ENCODE measurements around the gene ZNF407. TPM values are rescaled to one million over a fixed set of nuclear protein-coding genes. Genes with fewer than 3 reads are reported as not detected.

Gene ZNF407, protein sequence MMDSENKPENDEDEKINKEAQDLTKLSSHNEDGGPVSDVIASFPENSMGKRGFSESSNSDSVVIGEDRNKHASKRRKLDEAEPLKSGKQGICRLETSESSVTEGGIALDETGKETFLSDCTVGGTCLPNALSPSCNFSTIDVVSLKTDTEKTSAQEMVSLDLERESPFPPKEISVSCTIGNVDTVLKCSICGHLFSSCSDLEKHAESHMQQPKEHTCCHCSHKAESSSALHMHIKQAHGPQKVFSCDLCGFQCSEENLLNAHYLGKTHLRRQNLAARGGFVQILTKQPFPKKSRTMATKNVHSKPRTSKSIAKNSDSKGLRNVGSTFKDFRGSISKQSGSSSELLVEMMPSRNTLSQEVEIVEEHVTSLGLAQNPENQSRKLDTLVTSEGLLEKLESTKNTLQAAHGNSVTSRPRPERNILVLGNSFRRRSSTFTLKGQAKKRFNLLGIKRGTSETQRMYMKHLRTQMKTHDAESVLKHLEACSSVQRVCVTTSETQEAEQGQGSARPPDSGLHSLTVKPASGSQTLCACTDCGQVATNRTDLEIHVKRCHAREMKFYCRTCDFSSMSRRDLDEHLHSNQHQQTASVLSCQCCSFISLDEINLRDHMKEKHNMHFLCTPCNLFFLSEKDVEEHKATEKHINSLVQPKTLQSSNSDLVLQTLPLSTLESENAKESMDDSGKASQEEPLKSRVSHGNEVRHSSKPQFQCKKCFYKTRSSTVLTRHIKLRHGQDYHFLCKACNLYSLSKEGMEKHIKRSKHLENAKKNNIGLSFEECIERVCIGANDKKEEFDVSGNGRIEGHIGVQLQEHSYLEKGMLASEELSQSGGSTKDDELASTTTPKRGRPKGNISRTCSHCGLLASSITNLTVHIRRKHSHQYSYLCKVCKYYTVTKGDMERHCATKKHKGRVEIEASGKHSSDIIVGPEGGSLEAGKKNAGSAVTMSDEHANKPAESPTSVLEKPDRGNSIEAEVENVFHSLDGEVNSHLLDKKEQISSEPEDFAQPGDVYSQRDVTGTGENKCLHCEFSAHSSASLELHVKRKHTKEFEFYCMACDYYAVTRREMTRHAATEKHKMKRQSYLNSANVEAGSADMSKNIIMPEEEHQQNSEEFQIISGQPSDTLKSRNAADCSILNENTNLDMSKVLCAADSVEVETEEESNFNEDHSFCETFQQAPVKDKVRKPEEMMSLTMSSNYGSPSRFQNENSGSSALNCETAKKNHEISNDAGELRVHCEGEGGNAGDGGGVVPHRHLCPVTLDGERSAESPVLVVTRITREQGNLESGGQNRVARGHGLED (N-terminal part only)
- total RNA-seq: 18.9 and 22.7 TPM in 2 replicates

DNA sequence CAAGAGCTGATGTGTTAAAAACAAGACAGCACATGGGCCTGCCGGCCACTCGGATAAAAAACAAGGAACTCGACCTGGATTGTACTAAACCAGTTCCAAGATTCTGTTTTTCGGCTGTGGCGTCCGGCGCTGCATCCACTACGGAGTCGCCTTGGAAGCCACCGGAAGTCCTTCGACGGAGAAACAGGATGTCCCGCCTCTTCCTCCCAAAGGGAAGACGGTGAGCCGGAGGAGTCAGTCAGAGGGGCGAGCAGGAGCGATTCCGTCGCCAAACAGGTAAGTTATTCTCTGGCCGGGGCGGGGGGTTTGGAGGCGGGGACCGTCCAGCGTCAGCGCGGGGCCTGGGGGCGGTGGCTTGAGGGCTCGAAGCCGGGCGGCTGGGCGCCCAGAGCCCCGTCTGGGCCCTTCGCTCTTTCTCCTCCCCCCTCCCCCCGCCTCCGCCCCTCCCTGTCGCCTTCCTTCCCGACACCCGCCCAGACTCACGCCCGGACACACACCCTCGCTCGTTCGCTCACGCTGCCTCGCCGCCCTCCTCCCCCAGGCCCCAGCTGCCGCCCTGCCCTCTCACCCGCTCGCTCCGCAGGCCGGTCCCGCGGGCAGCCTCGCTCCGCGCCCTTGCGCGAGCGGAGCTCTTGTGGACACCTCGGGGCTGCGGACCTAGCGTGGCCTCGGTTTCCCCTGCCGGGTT, at the start of gene ZNF407:
TSS of gene ZNF407 (plus strand) at position 209 of the 688 bp plus-strand sequence. CDS start 33,150 bp downstream, outside the sequence.

Other genes with a start within 250 kb of the ZNF407 start
- not detected in 2 replicates for gene DIPK1C, start 140.6 kb upstream of the ZNF407 start, total RNA-seq
- 123 and 129 TPM in 2 replicates for gene CNDP2, start 101.5 kb upstream of the ZNF407 start, total RNA-seq
- gene CNDP1, start 63.4 kb upstream of the ZNF407 start, total RNA-seq: 0.12 TPM in 1 of 2 replicates, not detected in the other